ENCODE data around the gene PRTG.
"Not testable (repeated sequence)": the region's sequence is repeated elsewhere in the genome, so short reads cannot be mapped to it uniquely, and the experiment has no call there.

PRTG gene

GRCh38 chr15:55652359-55652758 is 90.6 kb downstream of the PRTG start:
- no peak for ATAC-seq
- Mint-ChIP-seq H3K4me1 (no peaks in the 10 kb centered on the region), H3K36me3 (no peaks in the 10 kb centered on the region), H3K27ac (no peak overlapping the region), H3K9me3 (no peaks in the 10 kb centered on the region), H3K4me3 (no peak overlapping the region)
- DNase-seq (ENCODE audit: low spot score in 2 of 2) = no peak

- DNase-seq (ENCODE audit: low spot score in 2 of 2) = no peak
- Mint-ChIP-seq H3K27ac (no peak overlapping the region), H3K4me1 (no peaks in the 10 kb centered on the region), H3K9me3 (no peaks in the 10 kb centered on the region), H3K4me3 (no peak overlapping the region), H3K36me3 (no peaks in the 10 kb centered on the region)
- no peak for ATAC-seq
These were observed 93.9 kb downstream of the PRTG start for GRCh38 chr15:55649058-55649423.

GRCh38 chr15:55638764-55639163 is 104.2 kb downstream of the PRTG start:
- DNase-seq (ENCODE audit: low spot score in 2 of 2) (no peak), ATAC-seq (no peak)
- H3K9me3 Mint-ChIP-seq = no peaks in the 10 kb centered on the region
- no peak overlapping the region for H3K27ac Mint-ChIP-seq
- H3K4me1 Mint-ChIP-seq = no peaks in the 10 kb centered on the region
- H3K4me3 Mint-ChIP-seq = no peak overlapping the region
- H3K36me3 Mint-ChIP-seq = no peaks in the 10 kb centered on the region

- ATAC-seq (no peak), DNase-seq (ENCODE audit: low spot score in 2 of 2) (no peak)
- H3K4me1 Mint-ChIP-seq = no peaks in the 10 kb centered on the region
- H3K4me3 Mint-ChIP-seq = no peak overlapping the region
- H3K27ac Mint-ChIP-seq = no peak overlapping the region
- H3K36me3 Mint-ChIP-seq = no peaks in the 10 kb centered on the region
- H3K9me3 Mint-ChIP-seq = no peaks in the 10 kb centered on the region
These were observed 105.9 kb downstream of the PRTG start for GRCh38 chr15:55637086-55637485.

GRCh38 chr15:55633731-55634130 is 109.2 kb downstream of the PRTG start:
- H3K27ac Mint-ChIP-seq = no peak overlapping the region
- DNase-seq (ENCODE audit: low spot score in 2 of 2) = no peak

GRCh38 chr15:55632434-55632833 is 110.5 kb downstream of the PRTG start:
- DNase-seq (ENCODE audit: low spot score in 2 of 2) = no peak
- Mint-ChIP-seq H3K27ac (no peak overlapping the region), H3K4me3 (no peak overlapping the region), H3K9me3 (no peaks in the 10 kb centered on the region), H3K36me3 (no peaks in the 10 kb centered on the region), H3K4me1 (no peaks in the 10 kb centered on the region)
- no peak for ATAC-seq

More at GRCh38 chr15:55633731-55634130, 109.2 kb downstream of the PRTG start:
- H3K9me3 Mint-ChIP-seq = no peaks in the 10 kb centered on the region
- no peaks in the 10 kb centered on the region for H3K36me3 Mint-ChIP-seq
- no peaks in the 10 kb centered on the region for H3K4me1 Mint-ChIP-seq
- ATAC-seq = no peak
- no peak overlapping the region for H3K4me3 Mint-ChIP-seq

- Mint-ChIP-seq H3K9me3 (no peaks in the 10 kb centered on the region), H3K27ac (no peak overlapping the region), H3K4me1 (no peaks in the 10 kb centered on the region), H3K36me3 (no peaks in the 10 kb centered on the region), H3K4me3 (no peak overlapping the region)
- no peak for DNase-seq (ENCODE audit: low spot score in 2 of 2)
- ATAC-seq = no peak
These were observed 112.1 kb downstream of the PRTG start for GRCh38 chr15:55630858-55631257.

- Mint-ChIP-seq H3K4me1 (no peaks in the 10 kb centered on the region), H3K36me3 (no peaks in the 10 kb centered on the region), H3K9me3 (no peaks in the 10 kb centered on the region), H3K4me3 (no peak overlapping the region), H3K27ac (no peak overlapping the region)
- ATAC-seq = no peak
- no peak for DNase-seq (ENCODE audit: low spot score in 2 of 2)
These were observed 114.6 kb downstream of the PRTG start for GRCh38 chr15:55628369-55628730.

- no peaks in the 10 kb centered on the region for H3K4me1 Mint-ChIP-seq
- no peaks in the 10 kb centered on the region for H3K36me3 Mint-ChIP-seq
- H3K9me3 Mint-ChIP-seq = no peaks in the 10 kb centered on the region
- no peak for ATAC-seq
- no peak overlapping the region for H3K4me3 Mint-ChIP-seq
- H3K27ac Mint-ChIP-seq = no peak overlapping the region
- DNase-seq (ENCODE audit: low spot score in 2 of 2) = no peak
These were observed 115.1 kb downstream of the PRTG start for GRCh38 chr15:55627730-55628368.

- DNase-seq (ENCODE audit: low spot score in 2 of 2) (no peak), ATAC-seq (no peak)
- H3K9me3 Mint-ChIP-seq = no peaks in the 10 kb centered on the region
- H3K36me3 Mint-ChIP-seq = no peaks in the 10 kb centered on the region
- no peak overlapping the region for H3K27ac Mint-ChIP-seq
- no peaks in the 10 kb centered on the region for H3K4me1 Mint-ChIP-seq
- H3K4me3 Mint-ChIP-seq = no peak overlapping the region
These were observed 123.2 kb downstream of the PRTG start for GRCh38 chr15:55619783-55620182.

GRCh38 chr15:55618387-55618786 is 124.6 kb downstream of the PRTG start:
- no peak for DNase-seq (ENCODE audit: low spot score in 2 of 2)
- H3K27ac Mint-ChIP-seq = no peak overlapping the region
- no peak for ATAC-seq
- no peak overlapping the region for H3K4me3 Mint-ChIP-seq
- H3K9me3 Mint-ChIP-seq = no peaks in the 10 kb centered on the region
- no peaks in the 10 kb centered on the region for H3K36me3 Mint-ChIP-seq
- H3K4me1 Mint-ChIP-seq = no peaks in the 10 kb centered on the region

- no peaks in the 10 kb centered on the region for H3K36me3 Mint-ChIP-seq
- no peaks in the 10 kb centered on the region for H3K4me1 Mint-ChIP-seq
- H3K27ac Mint-ChIP-seq = no peak overlapping the region
- DNase-seq (ENCODE audit: low spot score in 2 of 2) (no peak), ATAC-seq (no peak)
- no peak overlapping the region for H3K4me3 Mint-ChIP-seq
- no peaks in the 10 kb centered on the region for H3K9me3 Mint-ChIP-seq
These were observed 127.5 kb downstream of the PRTG start for GRCh38 chr15:55615445-55615844.

GRCh38 chr15:55613727-55614126 is 129.2 kb downstream of the PRTG start:
- H3K4me3 Mint-ChIP-seq = no peak overlapping the region
- DNase-seq (ENCODE audit: low spot score in 2 of 2) (no peak), ATAC-seq (no peak)
- H3K9me3 Mint-ChIP-seq = no peaks in the 10 kb centered on the region
- no peaks in the 10 kb centered on the region for H3K36me3 Mint-ChIP-seq
- H3K4me1 Mint-ChIP-seq = no peaks in the 10 kb centered on the region
- H3K27ac Mint-ChIP-seq = no peak overlapping the region

- no peaks in the 10 kb centered on the region for H3K4me1 Mint-ChIP-seq
- no peak overlapping the region for H3K27ac Mint-ChIP-seq
- no peak overlapping the region for H3K4me3 Mint-ChIP-seq
- no peaks in the 10 kb centered on the region for H3K36me3 Mint-ChIP-seq
- DNase-seq (ENCODE audit: low spot score in 2 of 2) = no peak
- peaks cover 5% of the 10 kb centered on the region for H3K9me3 Mint-ChIP-seq
- ATAC-seq = no peak
These were observed 136.7 kb downstream of the PRTG start for GRCh38 chr15:55606214-55606613.

- H3K27ac Mint-ChIP-seq = no peak overlapping the region
- no peaks in the 10 kb centered on the region for H3K4me1 Mint-ChIP-seq
- no peak overlapping the region for H3K4me3 Mint-ChIP-seq
- DNase-seq (ENCODE audit: low spot score in 2 of 2) (no peak), ATAC-seq (no peak)
- no peaks in the 10 kb centered on the region for H3K9me3 Mint-ChIP-seq
- no peaks in the 10 kb centered on the region for H3K36me3 Mint-ChIP-seq
These were observed 141.6 kb downstream of the PRTG start for GRCh38 chr15:55601374-55601773.

GRCh38 chr15:55599439-55599838 is 143.5 kb downstream of the PRTG start:
- no peak for DNase-seq (ENCODE audit: low spot score in 2 of 2)
- Mint-ChIP-seq H3K27ac (no peak overlapping the region), H3K36me3 (no peaks in the 10 kb centered on the region), H3K4me1 (no peaks in the 10 kb centered on the region), H3K4me3 (no peak overlapping the region), H3K9me3 (no peaks in the 10 kb centered on the region)
- no peak for ATAC-seq

- DNase-seq (ENCODE audit: low spot score in 2 of 2); H3K9me3 Mint-ChIP-seq; ATAC-seq; H3K4me3 Mint-ChIP-seq; H3K4me1 Mint-ChIP-seq; H3K27ac Mint-ChIP-seq; H3K36me3 Mint-ChIP-seq: not testable (repeated sequence)
These were observed 149.9 kb downstream of the PRTG start for GRCh38 chr15:55593019-55593418.
